SU-DHL-6 (cell line): ENCODE results near the gene TPPP3.

Source experiments
- CTCF ChIP-seq: fragments of 200-600 bp; sonication (generic); IDR thresholded peaks from one replicate; pipeline ENCODE4 v1.5.1; 2017; ENCODE audit warnings: antibody characterized with exemption, mild to moderate bottlenecking, low read length, moderate library complexity; ENCODE audit not compliant: insufficient read depth, poor library complexity, severe bottlenecking
- EZH2phosphoT487 ChIP-seq: fragments of 200-600 bp; sonication (generic), shearing (Covaris generic); conservative IDR thresholded peaks from 2 replicates; pipeline ENCODE4 v1.6.1; 2018; ENCODE audit warnings: mild to moderate bottlenecking, antibody characterized with exemption, low read length, moderate library complexity, mixed read lengths

GRCh38 chr16:67384778-67385510, 8.4 kb downstream of the TPPP3 start:
- TF ChIP-seq CTCF (no peak), EZH2phosphoT487 (no peak)
